T-helper 2 cell treated with Interferon-gamma antibody and Interleukin-4, amounts not matched to agents 5 μg/mL and 100 μg/mL, for 36 hours (primary cell): ENCODE data around the gene NPS.

Source experiments
- DNase-seq: peaks from one replicate; pipeline ENCODE4 v3.0.0; 2021; ENCODE audit warnings: low spot score
- H3K27ac Mint-ChIP-seq: one replicate; pipeline ENCODE4 v1.8.0; 2021; ENCODE audit warnings: mild to moderate bottlenecking, mixed read lengths
- H3K27me3 Mint-ChIP-seq: one replicate; pipeline ENCODE4 v1.8.0; 2021; ENCODE audit warnings: low read depth, mixed read lengths
- H3K36me3 Mint-ChIP-seq: one replicate; pipeline ENCODE4 v1.8.0; 2021; ENCODE audit warnings: low read depth, mixed read lengths
- H3K4me1 Mint-ChIP-seq: one replicate; pipeline ENCODE4 v1.8.0; 2021; ENCODE audit warnings: low read depth, mixed read lengths
- H3K4me3 Mint-ChIP-seq: one replicate; pipeline ENCODE4 v1.8.0; 2022; ENCODE audit warnings: mild to moderate bottlenecking, moderate library complexity, mixed read lengths
- H3K9me3 Mint-ChIP-seq: one replicate; pipeline ENCODE4 v1.8.0; 2021; ENCODE audit warnings: mixed read lengths

Gene NPS

GRCh38 chr10:127535802-127536515 lies 13.2 kb upstream of the NPS start:
- H3K9me3 Mint-ChIP-seq = no peaks in the 10 kb centered on the region
- no peak overlapping the region for H3K27ac Mint-ChIP-seq
- no peak overlapping the region for H3K4me3 Mint-ChIP-seq
- H3K27me3 Mint-ChIP-seq = no peaks in the 10 kb centered on the region
- DNase-seq = no peak
- H3K36me3 Mint-ChIP-seq = no peaks in the 10 kb centered on the region
- no peaks in the 10 kb centered on the region for H3K4me1 Mint-ChIP-seq

- Mint-ChIP-seq H3K27ac (no peak overlapping the region), H3K4me1 (no peaks in the 10 kb centered on the region), H3K9me3 (no peaks in the 10 kb centered on the region), H3K27me3 (no peaks in the 10 kb centered on the region), H3K4me3 (no peak overlapping the region), H3K36me3 (no peaks in the 10 kb centered on the region)
- no peak for DNase-seq
Measured at GRCh38 chr10:127536972-127537760, 11.9 kb upstream of the NPS start.

- Mint-ChIP-seq H3K4me1 (no peaks in the 10 kb centered on the region), H3K9me3 (no peaks in the 10 kb centered on the region), H3K4me3 (no peak overlapping the region), H3K36me3 (no peaks in the 10 kb centered on the region), H3K27me3 (no peaks in the 10 kb centered on the region), H3K27ac (no peak overlapping the region)
- DNase-seq = no peak
Measured at GRCh38 chr10:127537924-127538323, 11.2 kb upstream of the NPS start.

GRCh38 chr10:127548022-127548421 lies 1.1 kb upstream of the NPS start:
- DNase-seq = no peak
- Mint-ChIP-seq H3K27me3 (no peaks in the 10 kb centered on the region), H3K4me3 (no peak overlapping the region), H3K9me3 (peaks cover 4% of the 10 kb centered on the region), H3K27ac (no peak overlapping the region), H3K36me3 (no peaks in the 10 kb centered on the region), H3K4me1 (no peaks in the 10 kb centered on the region)

GRCh38 chr10:127550861-127551260 lies 1.8 kb downstream of the NPS start:
- Mint-ChIP-seq H3K36me3 (no peaks in the 10 kb centered on the region), H3K9me3 (peaks cover under 1% of the 10 kb centered on the region), H3K4me1 (no peaks in the 10 kb centered on the region), H3K27ac (no peak overlapping the region), H3K27me3 (no peaks in the 10 kb centered on the region), H3K4me3 (no peak overlapping the region)
- DNase-seq = no peak

GRCh38 chr10:127552446-127552845 lies 3.3 kb downstream of the NPS start:
- H3K4me3 Mint-ChIP-seq = no peak overlapping the region
- no peaks in the 10 kb centered on the region for H3K4me1 Mint-ChIP-seq
- no peak for DNase-seq
- H3K9me3 Mint-ChIP-seq = no peaks in the 10 kb centered on the region
- no peaks in the 10 kb centered on the region for H3K27me3 Mint-ChIP-seq
- no peaks in the 10 kb centered on the region for H3K36me3 Mint-ChIP-seq
- H3K27ac Mint-ChIP-seq = no peak overlapping the region

GRCh38 chr10:127553417-127553816 lies 4.3 kb downstream of the NPS start:
- Mint-ChIP-seq H3K4me1 (no peaks in the 10 kb centered on the region), H3K27ac (no peak overlapping the region), H3K9me3 (no peaks in the 10 kb centered on the region), H3K4me3 (no peak overlapping the region), H3K36me3 (no peaks in the 10 kb centered on the region), H3K27me3 (no peaks in the 10 kb centered on the region)
- DNase-seq = no peak

GRCh38 chr10:127556916-127557315 lies 7.8 kb downstream of the NPS start:
- DNase-seq = no peak
- no peaks in the 10 kb centered on the region for H3K4me1 Mint-ChIP-seq

GRCh38 chr10:127561647-127562046 lies 12.5 kb downstream of the NPS start:
- H3K27me3 Mint-ChIP-seq = no peaks in the 10 kb centered on the region
- no peaks in the 10 kb centered on the region for H3K4me1 Mint-ChIP-seq
- no peak overlapping the region for H3K4me3 Mint-ChIP-seq

More at GRCh38 chr10:127556916-127557315, 7.8 kb downstream of the NPS start:
- Mint-ChIP-seq H3K36me3 (no peaks in the 10 kb centered on the region), H3K27ac (no peak overlapping the region), H3K4me3 (no peak overlapping the region), H3K27me3 (no peaks in the 10 kb centered on the region), H3K9me3 (peaks cover 4% of the 10 kb centered on the region)

GRCh38 chr10:127563718-127564553 lies 14.8 kb downstream of the NPS start:
- no peaks in the 10 kb centered on the region for H3K4me1 Mint-ChIP-seq
- H3K36me3 Mint-ChIP-seq = no peaks in the 10 kb centered on the region
- H3K9me3 Mint-ChIP-seq = peaks cover 4% of the 10 kb centered on the region
- H3K27ac Mint-ChIP-seq = no peak overlapping the region
- H3K27me3 Mint-ChIP-seq = no peaks in the 10 kb centered on the region
- DNase-seq = no peak
- H3K4me3 Mint-ChIP-seq = no peak overlapping the region

More at GRCh38 chr10:127561647-127562046, 12.5 kb downstream of the NPS start:
- Mint-ChIP-seq H3K36me3 (no peaks in the 10 kb centered on the region), H3K9me3 (peaks cover 4% of the 10 kb centered on the region), H3K27ac (peak overlapping the region; percentile 64)
- no peak for DNase-seq

GRCh38 chr10:127564644-127565043 lies 15.5 kb downstream of the NPS start:
- H3K4me1 Mint-ChIP-seq = no peaks in the 10 kb centered on the region
- H3K9me3 Mint-ChIP-seq = no peaks in the 10 kb centered on the region
- H3K4me3 Mint-ChIP-seq = no peak overlapping the region
- no peak overlapping the region for H3K27ac Mint-ChIP-seq
- no peak for DNase-seq
- no peaks in the 10 kb centered on the region for H3K27me3 Mint-ChIP-seq
- no peaks in the 10 kb centered on the region for H3K36me3 Mint-ChIP-seq

GRCh38 chr10:127565583-127565982 lies 16.5 kb downstream of the NPS start:
- no peak overlapping the region for H3K4me3 Mint-ChIP-seq
- no peaks in the 10 kb centered on the region for H3K4me1 Mint-ChIP-seq

GRCh38 chr10:127569210-127569609 lies 20.1 kb downstream of the NPS start:
- Mint-ChIP-seq H3K27me3 (no peaks in the 10 kb centered on the region), H3K4me1 (no peaks in the 10 kb centered on the region), H3K9me3 (no peaks in the 10 kb centered on the region), H3K4me3 (no peak overlapping the region), H3K36me3 (no peaks in the 10 kb centered on the region), H3K27ac (no peak overlapping the region)
- no peak for DNase-seq

More at GRCh38 chr10:127565583-127565982, 16.5 kb downstream of the NPS start:
- no peak for DNase-seq
- H3K27ac Mint-ChIP-seq = no peak overlapping the region
- no peaks in the 10 kb centered on the region for H3K9me3 Mint-ChIP-seq
- no peaks in the 10 kb centered on the region for H3K27me3 Mint-ChIP-seq
- no peaks in the 10 kb centered on the region for H3K36me3 Mint-ChIP-seq

- Mint-ChIP-seq H3K27ac (no peak overlapping the region), H3K4me1 (no peaks in the 10 kb centered on the region), H3K9me3 (no peaks in the 10 kb centered on the region), H3K36me3 (no peaks in the 10 kb centered on the region), H3K27me3 (no peaks in the 10 kb centered on the region), H3K4me3 (no peak overlapping the region)
- no peak for DNase-seq
Measured at GRCh38 chr10:127570036-127570435, 20.9 kb downstream of the NPS start.
